Posterior cingulate gyrus (tissue), 11 donors: ENCODE data around the gene NEK1.
"Not testable (repeated sequence)": the region's sequence is repeated elsewhere in the genome, so short reads cannot be mapped to it uniquely, and the experiment has no call there.

ENCODE experiments used
- DNase-seq, 10 donors: peaks; one replicate each; pipeline versions ENCODE4 v3.0.0 to v3.0.0-alpha.2; 2020 to 2021; ENCODE audit warnings: mixed read lengths in 3 of 10
- intact Hi-C: fragments of 100-400 bp; cut with DNase I; formaldehyde crosslinking; loops from one replicate; pipeline ENCODE4 v1.15.1; 2023

NEK1 gene

DNA sequence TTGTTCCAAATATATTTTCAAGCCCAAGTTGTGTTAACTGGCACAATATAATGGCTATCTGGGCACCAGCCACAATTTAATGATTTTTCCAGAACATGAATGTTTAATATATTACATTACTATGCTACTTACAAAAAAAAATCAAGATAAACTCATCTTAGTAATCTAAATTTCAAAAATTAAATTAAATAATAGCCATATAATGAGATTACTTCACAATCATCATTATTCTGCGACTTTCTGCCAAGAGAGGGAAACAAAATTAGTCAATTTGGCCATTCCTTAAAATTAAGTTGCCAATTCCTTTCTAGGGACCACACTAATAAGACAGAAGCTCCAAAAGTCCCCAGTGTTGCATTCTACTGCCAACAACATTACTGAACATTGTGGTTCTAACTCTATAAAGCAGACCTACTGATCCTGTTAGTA, 7.5 kb downstream of the NEK1 start:
- DNase-seq: no peak
- intact Hi-C loops: no loop called here

DNA sequence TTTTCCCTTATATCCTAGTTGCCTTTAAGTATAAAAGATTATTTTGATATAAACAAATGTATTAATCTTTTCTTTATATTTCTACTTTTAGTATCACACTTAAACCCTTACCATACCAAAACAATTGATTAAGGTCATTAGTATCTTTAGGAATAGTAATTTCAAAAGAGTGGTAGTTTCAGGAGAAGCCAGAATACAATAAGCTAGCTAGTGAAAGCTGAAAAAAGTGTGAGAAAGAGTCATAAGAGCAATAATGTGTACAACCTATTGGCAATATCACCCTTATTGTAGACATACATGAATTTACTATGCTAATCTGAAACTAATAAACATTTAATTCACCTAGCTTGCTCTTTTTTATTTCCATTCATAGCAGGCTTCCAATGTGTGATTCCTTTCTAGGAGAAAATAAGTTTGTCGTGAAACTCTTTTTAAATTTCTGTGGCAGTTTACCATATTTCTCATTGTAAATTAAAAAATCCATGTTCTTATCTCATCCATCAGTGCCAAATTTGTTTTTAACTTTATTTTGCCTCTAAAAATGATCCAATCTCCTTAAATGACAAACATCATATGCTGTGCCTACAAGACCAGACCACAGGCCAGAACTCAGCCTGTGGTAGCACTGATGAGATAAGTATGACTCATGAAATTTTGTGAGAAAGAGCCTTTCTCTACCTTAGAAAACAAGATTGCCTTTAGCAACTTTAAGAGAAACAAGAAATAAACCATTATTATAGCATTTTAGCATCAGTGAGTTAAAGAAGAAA, 8.1 kb downstream of the NEK1 start:
- DNase-seq: no peak
- intact Hi-C loops: no loop called here

DNA sequence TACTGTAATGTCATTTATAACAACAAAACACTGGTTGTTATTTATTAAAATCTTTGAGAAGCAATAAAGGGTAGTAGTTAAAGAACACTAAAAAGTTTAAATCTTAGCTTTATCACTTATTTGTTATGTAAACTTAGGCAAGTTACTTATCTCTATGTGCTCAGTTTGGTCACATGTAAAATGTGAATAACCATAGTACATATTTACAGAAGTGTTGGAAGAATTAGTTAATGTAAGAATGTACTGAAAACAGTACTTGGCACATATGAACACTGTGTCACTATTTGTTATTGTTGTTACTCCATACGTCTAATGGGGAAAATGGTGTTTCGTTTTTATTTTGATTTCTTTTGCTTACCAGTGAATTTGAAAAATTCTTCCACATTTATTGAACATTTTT, 9.1 kb downstream of the NEK1 start:
- DNase-seq: no peak
- intact Hi-C loops: no loop called here

DNA sequence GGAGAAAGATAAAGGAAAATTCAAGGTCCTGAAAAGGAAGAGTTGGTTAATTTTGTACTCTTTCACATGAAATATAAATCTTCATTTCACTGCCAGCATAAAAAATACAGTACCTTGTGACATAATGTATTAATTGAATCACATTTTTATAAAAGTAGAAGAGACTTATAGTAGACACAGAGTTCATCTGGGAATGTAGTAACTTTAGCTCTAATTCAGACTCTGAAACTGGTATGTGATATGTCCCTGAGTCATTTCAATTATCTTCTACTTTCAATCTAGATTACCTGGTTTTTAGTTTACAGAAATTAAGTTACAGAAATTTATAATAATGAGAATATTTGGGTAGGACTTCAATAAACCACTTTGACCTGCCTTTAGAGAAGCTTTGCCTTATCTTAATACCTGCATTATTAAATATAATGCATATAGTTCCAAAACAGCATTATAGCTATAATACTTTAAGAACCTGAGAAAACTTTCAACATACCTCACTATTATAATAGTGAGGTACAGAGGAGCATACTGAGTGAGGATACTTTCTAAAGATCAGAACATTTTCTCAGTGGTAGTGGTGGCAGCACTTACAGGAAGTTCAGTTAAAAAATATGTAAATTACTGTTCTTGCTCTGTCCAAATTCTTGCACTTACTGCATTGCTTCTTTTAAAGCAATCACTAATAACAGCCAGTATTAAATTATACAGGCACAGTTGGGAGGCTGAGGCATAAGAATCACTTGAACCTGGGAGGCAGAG, 11.2 kb downstream of the NEK1 start:
- intact Hi-C loops: no loop called here
- no peak for DNase-seq

DNA sequence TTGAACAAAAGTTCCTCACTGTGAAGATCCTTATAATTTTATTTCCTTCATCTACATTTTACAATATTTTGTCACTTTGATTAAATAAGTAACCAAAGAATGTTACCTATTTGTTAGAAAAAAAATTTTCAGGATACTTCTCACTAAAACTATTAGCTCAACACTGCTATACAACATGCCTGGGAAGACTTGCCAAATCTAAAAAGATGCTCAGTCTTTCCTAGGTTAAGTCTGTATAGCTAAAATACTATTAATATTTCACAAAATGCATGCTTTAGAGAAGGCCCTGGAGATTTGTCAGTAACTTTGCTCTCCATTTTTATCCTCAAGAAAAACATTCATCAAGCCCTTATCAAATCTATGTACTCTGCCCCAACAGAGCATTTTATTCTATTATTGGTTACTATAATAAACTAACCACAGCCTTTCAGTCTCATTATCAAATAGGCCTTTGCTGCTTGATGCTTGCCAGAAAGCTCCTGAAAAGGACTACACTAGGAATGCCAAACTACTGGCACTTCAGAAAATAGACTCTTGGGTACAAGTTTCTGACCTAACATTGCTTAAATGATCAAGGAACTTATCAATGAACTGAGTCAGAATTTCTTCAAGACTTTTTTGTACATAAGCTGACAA, 17.7 kb downstream of the NEK1 start:
- no peak for DNase-seq
- intact Hi-C loops: no loop called here

DNA sequence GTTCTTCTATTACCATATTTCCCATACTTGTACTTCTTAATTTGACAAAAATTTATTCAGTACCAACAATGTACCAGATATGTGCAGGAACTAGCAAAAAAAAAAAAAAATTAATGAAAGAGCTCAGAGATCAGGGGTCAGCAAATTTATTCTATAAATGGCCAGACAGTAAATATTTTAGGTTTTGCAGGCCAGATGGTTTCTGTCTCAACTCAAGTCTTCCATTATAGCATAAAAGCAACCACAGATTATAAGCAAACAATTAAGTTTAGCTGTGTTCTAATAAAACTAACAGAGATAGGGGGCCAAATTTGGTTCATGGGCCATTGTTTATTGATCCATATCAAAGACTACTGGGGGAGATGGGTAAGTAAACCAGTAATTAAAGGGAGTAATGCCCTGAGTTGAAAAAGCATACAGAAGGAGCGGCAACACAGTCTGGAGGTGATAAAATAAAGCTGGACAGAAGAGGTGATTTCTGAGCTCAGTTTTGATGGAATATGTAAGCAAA, 19.3 kb downstream of the NEK1 start:
- intact Hi-C loops: no loop called here
- DNase-seq: no peak

DNA sequence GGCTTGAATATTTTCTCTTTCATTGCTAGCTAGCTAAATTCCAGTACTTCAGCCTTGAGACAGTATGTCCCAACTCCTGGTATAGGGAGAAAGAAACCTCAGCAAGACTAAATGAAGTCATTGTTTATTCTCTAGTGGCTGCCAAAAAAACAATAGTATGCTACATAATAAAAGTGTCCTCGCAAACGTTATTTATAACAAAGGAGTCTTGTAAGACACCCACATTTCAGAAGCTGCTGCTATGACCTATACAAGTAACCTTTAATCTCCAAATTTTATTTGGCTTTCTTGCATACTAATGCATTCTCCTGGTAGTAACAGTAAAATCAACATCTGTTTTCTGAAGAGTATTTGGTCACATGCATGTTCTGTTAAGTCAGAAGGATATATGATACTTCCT, 28.8 kb downstream of the NEK1 start:
- no peak for DNase-seq
- intact Hi-C loops: no loop called here

DNA sequence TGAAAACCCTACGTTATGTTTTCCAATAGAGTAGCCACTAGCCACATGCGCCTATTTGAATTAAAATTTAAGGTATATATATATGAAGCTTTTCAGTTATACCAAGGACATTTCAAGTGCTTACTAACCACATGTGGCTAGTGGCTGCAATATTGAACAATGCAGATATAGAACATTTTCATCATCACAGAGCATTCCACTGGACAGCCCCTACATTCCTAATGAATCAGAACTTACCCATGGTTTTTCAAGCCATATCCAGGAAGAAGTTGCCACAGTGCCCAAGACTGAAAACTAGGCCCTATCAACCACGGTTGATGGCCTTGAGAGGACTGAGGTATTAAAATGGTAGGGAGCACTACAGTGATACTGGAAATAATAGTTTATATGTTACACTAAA, 29.7 kb downstream of the NEK1 start:
- intact Hi-C loops: no loop called here
- DNase-seq: no peak

DNA sequence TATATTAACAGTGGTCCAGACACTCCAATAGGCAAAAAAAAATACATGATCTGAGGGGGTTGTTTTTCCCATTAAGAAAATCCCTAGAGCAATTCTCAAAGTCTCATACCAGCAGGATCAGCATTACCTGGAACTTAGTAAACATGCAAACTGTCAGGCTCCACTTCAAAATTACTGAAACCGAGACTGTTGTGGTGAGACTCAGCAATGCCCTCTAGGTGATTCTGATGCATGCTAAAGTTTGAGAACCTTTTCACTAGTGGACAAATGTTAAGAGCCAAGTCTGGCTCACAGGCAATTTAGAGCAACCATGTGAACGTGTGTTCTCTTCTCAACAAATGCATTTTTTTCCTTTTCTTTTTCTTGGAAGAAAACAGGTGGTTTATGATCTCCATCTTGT, 30.2 kb downstream of the NEK1 start:
- intact Hi-C loops: no loop called here
- DNase-seq: no peak

DNA sequence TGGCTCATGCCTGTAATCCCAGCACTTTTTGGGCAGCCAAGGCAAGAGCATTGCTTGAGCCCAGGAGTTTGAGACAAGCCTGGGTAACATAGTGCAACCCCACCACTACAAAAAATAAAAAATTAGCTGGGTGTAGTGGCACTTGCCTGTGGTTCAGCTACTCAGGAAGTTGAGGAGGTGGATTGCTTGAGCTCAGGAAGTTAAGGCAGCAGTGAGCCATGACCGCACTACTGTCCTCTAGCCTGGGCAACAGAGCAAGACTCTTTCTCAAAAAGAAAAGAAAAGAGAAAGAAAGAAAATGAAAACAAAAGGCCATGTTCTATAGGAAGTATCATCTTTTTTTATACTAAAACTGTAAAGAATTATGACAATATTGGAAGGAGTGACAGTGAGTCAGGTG, 38.5 kb downstream of the NEK1 start:
- intact Hi-C loops: no loop called here

DNA sequence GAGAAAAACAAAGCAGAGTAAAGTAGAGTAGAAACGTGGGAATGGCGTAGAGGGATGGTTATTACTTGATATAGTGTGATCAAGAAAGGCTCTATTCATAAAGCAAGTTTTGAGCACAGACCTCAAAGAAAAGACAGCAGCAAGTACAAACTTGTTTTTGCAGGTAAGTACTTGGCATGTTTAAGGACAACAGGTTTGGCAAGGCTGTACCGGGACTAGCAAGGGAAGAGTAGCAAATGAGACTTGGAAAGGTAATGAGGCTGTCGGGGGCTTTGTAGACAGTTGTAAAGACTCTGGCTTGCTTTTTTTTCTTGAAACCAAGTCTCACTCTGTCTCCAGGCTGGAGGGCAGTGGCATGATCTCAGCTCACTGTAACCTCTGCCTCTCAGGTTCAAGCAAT, 40.9 kb downstream of the NEK1 start:
- DNase-seq: no peak
- intact Hi-C loops: no loop called here

More for the DNA sequence above, 38.5 kb downstream of the NEK1 start:
- no peak for DNase-seq

DNA sequence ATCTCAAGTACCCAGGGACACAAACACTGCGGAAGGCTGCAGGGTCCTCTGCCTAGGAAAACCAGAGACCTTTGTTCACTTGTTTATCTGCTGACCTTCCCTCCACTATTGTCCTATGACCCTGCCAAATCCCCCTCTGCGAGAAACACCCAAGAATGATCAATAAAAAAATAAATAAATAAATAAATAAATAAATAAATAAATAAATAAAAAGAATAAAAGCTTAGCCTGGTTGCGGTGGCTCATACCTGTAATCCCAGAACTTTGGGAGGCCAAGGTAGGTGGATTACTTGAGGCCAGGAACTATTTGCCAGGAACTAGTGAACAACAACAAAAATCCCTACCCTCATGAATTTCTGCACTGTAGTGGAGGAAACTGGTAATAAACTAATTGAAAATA, 41.4 kb downstream of the NEK1 start:
- DNase-seq, intact Hi-C loops: not testable (repeated sequence)

DNA sequence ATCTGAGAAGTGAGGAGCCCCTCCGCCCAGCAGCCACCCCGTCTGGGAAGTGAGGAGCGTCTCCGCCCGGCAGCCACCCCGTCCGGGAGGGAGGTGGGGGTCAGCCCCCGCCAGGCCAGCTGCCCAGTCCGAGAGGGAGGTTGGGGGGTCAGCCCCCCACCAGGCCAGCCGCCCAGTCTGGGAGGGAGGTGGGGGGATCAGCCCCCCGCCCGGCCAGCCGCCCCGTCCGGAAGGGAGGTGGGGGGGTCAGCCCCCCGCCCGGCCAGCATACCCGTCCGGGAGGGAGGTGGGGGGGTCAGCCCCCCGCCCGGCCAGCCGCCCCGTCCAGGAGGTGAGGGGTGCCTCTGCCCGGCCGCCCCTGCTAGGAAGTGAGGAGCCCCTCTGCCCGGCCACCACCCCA, 42.1 kb downstream of the NEK1 start:
- intact Hi-C loops, DNase-seq: not testable (repeated sequence)

DNA sequence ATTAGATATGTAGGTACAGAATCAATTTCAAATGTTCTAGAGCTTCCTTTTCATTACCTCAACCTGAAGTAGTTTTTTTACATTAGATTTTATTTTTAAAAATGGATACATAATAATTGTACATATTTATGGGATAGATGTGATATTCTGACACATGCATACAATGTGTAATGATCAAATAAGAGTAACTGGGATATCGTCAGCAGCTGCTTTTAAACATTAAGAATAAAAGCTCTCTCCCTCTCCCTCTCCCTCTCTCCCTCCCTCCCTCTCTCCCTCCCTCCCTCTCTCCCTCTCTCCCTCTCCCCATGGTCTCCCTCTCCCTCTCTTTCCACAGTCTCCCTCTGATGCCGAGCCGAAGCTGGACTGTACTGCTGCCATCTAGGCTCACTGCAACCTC, 43.2 kb downstream of the NEK1 start:
- DNase-seq, intact Hi-C loops: not testable (repeated sequence)

DNA sequence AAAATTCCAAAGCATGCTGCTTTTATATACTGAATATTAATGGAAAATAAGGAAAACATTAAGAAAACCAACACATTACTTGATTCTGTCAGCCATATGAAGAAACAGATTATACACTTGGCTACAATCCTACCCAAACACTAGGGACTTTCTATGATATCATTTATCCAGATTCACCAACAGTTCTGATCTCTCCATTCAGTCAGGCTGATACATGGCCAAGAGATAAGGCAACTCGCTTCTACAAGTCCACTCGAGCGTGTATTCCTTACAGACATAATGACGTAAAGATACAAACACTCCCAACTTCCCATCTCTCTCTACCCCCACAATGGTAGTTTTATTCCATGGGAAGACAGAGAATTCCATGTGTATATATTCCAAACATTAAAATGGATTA, 44.5 kb downstream of the NEK1 start:
- no peak for DNase-seq
- intact Hi-C loops: loop anchor here (2.0 kb wide), 1 partner anchor 645 kb away; no protein-coding TSS in a partner anchor

DNA sequence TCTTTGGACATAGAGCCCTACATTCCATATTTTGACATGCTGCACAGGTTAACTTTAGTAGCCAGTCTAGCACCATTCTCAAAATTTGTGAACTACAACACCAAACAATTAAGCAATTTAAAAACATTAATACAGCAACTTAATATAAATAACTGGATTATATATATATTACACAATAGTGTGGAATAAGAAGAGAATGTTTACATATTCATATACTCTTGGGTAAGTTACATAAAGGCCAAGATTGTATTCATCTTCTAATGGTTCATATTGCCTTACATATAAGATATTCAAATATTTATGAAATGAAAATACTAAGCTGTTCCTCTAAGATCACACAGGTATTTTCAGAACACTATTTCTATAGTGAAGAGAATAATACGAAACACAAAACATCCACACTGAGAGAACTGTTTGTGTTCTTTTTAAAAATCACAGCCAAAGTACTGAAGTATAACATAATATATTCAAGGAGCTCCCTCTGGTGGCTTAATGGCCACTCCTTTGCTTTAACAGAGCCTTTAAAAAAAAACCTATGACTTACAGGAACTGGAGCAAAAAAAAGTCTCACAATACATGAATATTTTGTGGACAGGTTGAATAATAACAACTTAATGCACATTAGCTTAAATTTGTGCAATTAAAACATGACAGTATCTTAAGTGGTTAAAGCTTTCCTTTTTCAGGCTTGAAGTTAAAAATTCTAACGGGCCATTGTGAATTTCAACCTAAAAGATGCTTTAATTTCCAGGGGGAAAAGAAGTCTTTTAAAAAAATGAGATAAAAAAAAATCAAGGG, 46.2 kb downstream of the NEK1 start:
- intact Hi-C loops: loop anchor here (2.0 kb wide), 1 partner anchor 643 kb away; no protein-coding TSS in a partner anchor
- no peak for DNase-seq

DNA sequence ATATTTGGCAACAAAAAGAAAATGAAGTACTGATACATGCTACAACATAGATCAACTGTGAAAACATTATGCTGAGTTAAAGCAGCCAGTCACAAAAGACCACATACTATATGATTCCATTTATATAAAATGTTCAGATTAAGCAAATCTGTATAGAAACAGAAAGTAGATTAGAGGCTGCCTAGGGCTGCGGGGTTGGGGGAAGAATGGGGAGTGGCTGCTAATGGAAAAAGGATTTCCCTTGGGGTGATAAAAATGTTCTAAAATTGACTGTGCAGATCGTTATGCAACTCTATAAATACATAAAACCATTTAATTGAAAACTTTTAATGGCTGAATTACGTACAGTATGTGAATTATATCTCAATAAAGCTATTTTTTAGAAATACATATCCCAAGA, 46.8 kb downstream of the NEK1 start:
- intact Hi-C loops: loop anchor here (2.0 kb wide), 1 partner anchor 643 kb away; no protein-coding TSS in a partner anchor
- no peak for DNase-seq

DNA sequence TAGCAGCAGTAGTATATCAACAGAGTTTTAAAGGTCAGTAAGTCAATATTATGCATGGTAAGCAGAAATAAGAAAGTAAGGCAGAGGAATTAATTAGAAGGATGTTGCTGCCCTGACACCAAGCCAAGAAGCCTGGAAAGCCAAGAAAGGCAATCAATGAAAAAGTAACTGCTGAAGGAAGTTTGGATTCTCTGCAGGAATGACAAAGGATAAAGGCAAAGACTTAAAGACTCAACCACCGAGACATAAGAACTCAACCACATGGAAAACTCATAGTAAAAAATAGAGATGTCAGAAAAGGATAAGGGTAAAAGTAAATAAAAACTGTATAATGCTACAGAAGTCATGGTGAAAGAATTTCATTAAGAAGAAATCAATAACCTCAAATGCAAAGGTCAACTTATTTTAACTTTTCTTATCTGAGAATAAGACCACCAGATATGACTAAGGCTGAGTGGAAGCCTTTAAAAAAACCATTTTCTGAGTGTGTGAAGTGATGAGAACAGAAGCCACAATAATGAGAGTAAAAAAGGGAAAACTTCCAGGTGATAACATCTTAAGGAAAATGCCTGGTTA, 55.2 kb downstream of the NEK1 start:
- DNase-seq: no peak
- intact Hi-C loops: no loop called here

DNA sequence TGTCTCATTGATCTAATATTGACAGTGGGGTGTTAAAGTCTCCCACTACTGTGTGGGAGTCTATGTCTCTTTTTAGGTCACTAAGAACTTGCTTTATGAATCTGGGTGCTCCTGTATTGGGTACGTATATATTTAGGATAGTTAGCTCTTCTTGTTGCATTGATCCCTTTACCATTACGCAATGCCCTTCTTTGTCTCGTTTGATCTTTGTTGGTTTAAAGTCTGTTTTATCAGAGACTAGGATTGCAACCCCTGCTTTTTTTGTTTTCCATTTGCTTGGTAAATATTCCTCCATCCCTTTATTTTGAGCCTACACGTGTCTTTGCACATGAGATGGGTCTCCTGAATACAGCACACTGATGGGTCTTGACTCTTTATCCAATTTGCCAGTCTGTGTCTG, 65.8 kb downstream of the NEK1 start:
- intact Hi-C loops, DNase-seq: not testable (repeated sequence)

DNA sequence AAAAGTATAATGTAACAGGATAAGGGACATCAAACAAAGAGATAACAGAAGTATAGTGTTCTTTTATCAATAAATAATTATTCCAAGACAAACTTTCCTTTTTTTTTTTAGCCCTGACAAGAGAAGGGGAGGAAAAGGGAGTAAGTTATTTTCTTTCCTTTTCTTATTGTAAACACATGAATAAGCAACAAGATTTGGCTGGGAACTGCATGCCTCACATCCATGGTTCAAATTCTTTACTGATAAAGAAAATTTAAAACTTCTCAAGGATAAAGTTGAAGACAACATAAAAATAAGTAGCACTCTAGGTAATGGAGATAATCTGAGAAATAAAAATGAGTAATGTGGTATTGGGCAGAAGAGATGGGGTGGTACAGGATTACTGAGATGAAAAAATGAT, 71.6 kb downstream of the NEK1 start:
- DNase-seq: no peak
- intact Hi-C loops: no loop called here
